ENCODE data around the gene RBP2.

Gene RBP2

DNA sequence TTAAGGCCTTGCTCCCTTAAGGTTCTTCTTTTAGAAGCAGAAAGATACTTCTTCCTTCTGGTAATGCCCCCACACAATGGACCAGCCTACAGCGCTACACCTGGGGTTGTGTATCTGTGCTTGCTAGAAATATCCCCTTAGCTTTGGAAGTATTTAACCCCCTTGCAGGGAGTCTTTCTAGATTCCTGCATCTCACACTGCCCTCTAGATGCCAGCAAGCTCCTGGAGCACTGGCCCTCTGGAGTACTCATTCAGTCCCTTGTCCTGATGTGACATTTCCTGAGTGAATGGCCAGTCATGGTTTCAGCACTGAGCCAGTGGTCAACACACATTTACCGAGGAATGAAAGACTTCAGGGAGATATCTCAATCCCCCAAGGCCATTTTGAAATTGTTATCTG, 30.4 kb upstream of the RBP2 start:
- H3K9me3 ChIP-seq (ENCODE audit: control extremely low read depth in 1 of 5, control insufficient read depth in 4 of 5, insufficient read depth in 2 of 5, low read depth in 1 of 5, low read length in 4 of 5), result no peaks in the 10 kb centered on the region
- no peak overlapping the region for H3K4me3 ChIP-seq (ENCODE audit: control insufficient read depth in 1 of 7, extremely low read depth in 1 of 7, insufficient read depth in 4 of 7, low read depth in 2 of 7, low read length in 6 of 7)
- H3K4me1 ChIP-seq (ENCODE audit: control extremely low read depth in 1 of 4, control insufficient read depth in 4 of 4, insufficient read depth in 4 of 4, low read length in 3 of 4), result no peaks in the 10 kb centered on the region
- no peak for DNase-seq
- ChIA-PET CTCF (no interaction called here), POLR2A (no interaction called here)
- H3K27me3 ChIP-seq (replicated peaks in 2 of 5; ENCODE audit: control insufficient read depth in 4 of 5, insufficient read depth in 5 of 5, low read length in 4 of 5), result peaks cover 0 to 4% (median 0%) of the 10 kb centered on the region in 5 experiments
- H3K36me3 ChIP-seq (ENCODE audit: control insufficient read depth in 4 of 4, insufficient read depth in 4 of 4, low read length in 3 of 4), result no peaks in the 10 kb centered on the region
- no CpG with 5 or more reads among the region's 2 CpGs for WGBS (ENCODE audit: insufficient coverage)
- H3K27ac ChIP-seq (ENCODE audit: insufficient read depth in 1 of 2, low read depth in 1 of 2, low read length in 2 of 2, poor library complexity in 1 of 2, severe bottlenecking in 2 of 2), result no peak overlapping the region

DNA sequence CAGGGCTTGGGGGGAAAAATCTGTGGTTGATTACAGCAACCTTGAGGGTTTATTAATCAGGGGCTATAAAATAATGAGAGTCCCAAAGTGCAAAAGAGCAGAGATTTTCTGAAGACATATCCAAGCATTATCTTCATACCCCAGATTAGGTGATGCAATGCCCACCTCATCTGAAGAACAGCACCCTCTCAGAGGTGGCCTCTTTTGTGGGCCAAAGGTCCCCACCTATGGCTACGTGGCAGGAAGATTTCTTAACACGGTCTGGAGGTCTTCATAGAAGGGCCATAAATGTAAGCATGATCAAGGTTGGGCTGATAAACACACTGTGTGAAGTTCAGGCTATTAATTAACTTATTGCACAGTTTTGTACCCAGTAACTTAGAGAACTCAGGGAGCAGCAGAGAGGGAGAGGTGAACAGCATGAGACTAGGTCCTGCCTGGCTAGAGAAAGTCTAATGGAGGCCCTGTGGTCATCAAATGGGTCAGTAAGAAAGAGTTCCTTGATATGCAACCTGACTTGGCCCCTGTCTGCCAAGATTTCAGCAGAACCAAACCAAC, 29.6 kb upstream of the RBP2 start:
- Histone ChIP-seq H3K27me3 (replicated peaks in 2 of 5; ENCODE audit: control insufficient read depth in 4 of 5, insufficient read depth in 5 of 5, low read length in 4 of 5) (peaks cover 0 to 4% (median 0%) of the 10 kb centered on the region in 5 experiments), H3K9me3 (ENCODE audit: control extremely low read depth in 1 of 5, control insufficient read depth in 4 of 5, insufficient read depth in 2 of 5, low read depth in 1 of 5, low read length in 4 of 5) (no peaks in the 10 kb centered on the region), H3K4me1 (ENCODE audit: control extremely low read depth in 1 of 4, control insufficient read depth in 4 of 4, insufficient read depth in 4 of 4, low read length in 3 of 4) (no peaks in the 10 kb centered on the region), H3K4me3 (ENCODE audit: control insufficient read depth in 1 of 7, extremely low read depth in 1 of 7, insufficient read depth in 4 of 7, low read depth in 2 of 7, low read length in 6 of 7) (no peak overlapping the region), H3K27ac (ENCODE audit: insufficient read depth in 1 of 2, low read depth in 1 of 2, low read length in 2 of 2, poor library complexity in 1 of 2, severe bottlenecking in 2 of 2) (no peak overlapping the region), H3K36me3 (ENCODE audit: control insufficient read depth in 4 of 4, insufficient read depth in 4 of 4, low read length in 3 of 4) (no peaks in the 10 kb centered on the region)
- WGBS (ENCODE audit: insufficient coverage), result 100% methylated on average over 2 of the region's 2 CpGs
- ChIA-PET POLR2A (no interaction called here), CTCF (no interaction called here)
- DNase-seq, result no peak

DNA sequence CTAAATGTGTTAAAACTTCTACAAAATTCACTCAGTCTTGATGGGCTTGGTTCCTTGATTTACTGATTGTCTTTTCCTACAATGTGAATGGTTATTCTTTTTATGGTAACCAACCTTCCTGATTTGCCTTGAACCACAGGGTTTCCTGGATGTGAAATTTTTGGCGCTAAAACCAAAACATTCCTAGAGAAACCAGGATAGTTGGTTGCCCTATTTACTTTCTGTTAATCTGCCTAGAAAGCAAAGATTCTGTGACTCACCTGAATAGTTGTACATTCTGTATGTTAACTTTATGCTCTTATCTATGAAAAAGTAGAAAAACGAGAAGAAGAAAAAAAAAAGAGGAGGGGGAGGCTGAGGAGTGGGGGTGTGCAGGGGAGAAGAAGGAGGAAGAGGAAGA, 23.2 kb upstream of the RBP2 start:
- Histone ChIP-seq H3K27me3 (replicated peaks in 2 of 5; ENCODE audit: control insufficient read depth in 4 of 5, insufficient read depth in 5 of 5, low read length in 4 of 5) (no peaks in the 10 kb centered on the region), H3K4me3 (ENCODE audit: control insufficient read depth in 1 of 7, extremely low read depth in 1 of 7, insufficient read depth in 4 of 7, low read depth in 2 of 7, low read length in 6 of 7) (no peak overlapping the region), H3K36me3 (ENCODE audit: control insufficient read depth in 4 of 4, insufficient read depth in 4 of 4, low read length in 3 of 4) (no peaks in the 10 kb centered on the region), H3K4me1 (ENCODE audit: control extremely low read depth in 1 of 4, control insufficient read depth in 4 of 4, insufficient read depth in 4 of 4, low read length in 3 of 4) (no peaks in the 10 kb centered on the region), H3K9me3 (ENCODE audit: control extremely low read depth in 1 of 5, control insufficient read depth in 4 of 5, insufficient read depth in 2 of 5, low read depth in 1 of 5, low read length in 4 of 5) (peaks cover 0 to 11% (median 1%) of the 10 kb centered on the region in 5 experiments), H3K27ac (ENCODE audit: insufficient read depth in 1 of 2, low read depth in 1 of 2, low read length in 2 of 2, poor library complexity in 1 of 2, severe bottlenecking in 2 of 2) (no peak overlapping the region)
- no peak for DNase-seq
- ChIA-PET POLR2A (no interaction called here), CTCF (interaction anchor here (1.5 kb wide), 1 partner anchor 50 kb away, joined by 5 read pairs; no protein-coding TSS in a partner anchor)
- WGBS (ENCODE audit: insufficient coverage), result 100% methylated on average over 1 of the region's 2 CpGs

DNA sequence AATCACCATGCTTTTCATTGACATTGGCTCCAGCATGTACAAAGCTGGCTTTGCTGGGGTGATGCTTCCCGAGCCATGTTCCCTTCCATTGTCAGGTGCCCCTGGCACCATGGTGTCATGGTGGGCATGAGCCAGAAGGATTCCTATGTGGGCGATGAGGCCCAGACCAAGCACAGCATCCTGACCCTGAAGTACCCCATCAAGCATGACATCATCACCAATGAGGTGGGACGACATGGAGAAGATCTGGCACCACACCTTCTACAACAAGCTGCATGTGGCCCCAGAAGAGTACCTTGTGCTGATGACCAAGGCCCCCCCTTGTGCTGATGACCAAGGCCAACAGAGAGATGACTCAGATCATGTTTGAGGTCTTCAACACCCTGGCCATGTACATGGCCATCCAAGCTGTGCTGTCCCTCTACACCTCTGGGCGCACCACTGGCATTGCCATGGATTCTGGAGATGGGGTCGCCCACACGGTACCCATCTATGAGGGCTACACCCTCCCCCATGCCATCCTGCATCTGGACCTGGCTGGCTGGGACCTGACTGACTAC, 17.6 kb upstream of the RBP2 start:
- Histone ChIP-seq H3K9me3 (ENCODE audit: control extremely low read depth in 1 of 5, control insufficient read depth in 4 of 5, insufficient read depth in 2 of 5, low read depth in 1 of 5, low read length in 4 of 5) (peaks cover 1 to 25% (median 9%) of the 10 kb centered on the region in 5 experiments), H3K4me3 (ENCODE audit: control insufficient read depth in 1 of 7, extremely low read depth in 1 of 7, insufficient read depth in 4 of 7, low read depth in 2 of 7, low read length in 6 of 7) (no peak overlapping the region), H3K4me1 (ENCODE audit: control extremely low read depth in 1 of 4, control insufficient read depth in 4 of 4, insufficient read depth in 4 of 4, low read length in 3 of 4) (no peaks in the 10 kb centered on the region), H3K36me3 (ENCODE audit: control insufficient read depth in 4 of 4, insufficient read depth in 4 of 4, low read length in 3 of 4) (no peaks in the 10 kb centered on the region), H3K27ac (ENCODE audit: insufficient read depth in 1 of 2, low read depth in 1 of 2, low read length in 2 of 2, poor library complexity in 1 of 2, severe bottlenecking in 2 of 2) (no peak overlapping the region), H3K27me3 (replicated peaks in 2 of 5; ENCODE audit: control insufficient read depth in 4 of 5, insufficient read depth in 5 of 5, low read length in 4 of 5) (no peaks in the 10 kb centered on the region)
- ChIA-PET POLR2A (no interaction called here), CTCF (no interaction called here)
- 100% methylated on average over 5 of the region's 6 CpGs for WGBS (ENCODE audit: insufficient coverage)
- DNase-seq, result no peak

DNA sequence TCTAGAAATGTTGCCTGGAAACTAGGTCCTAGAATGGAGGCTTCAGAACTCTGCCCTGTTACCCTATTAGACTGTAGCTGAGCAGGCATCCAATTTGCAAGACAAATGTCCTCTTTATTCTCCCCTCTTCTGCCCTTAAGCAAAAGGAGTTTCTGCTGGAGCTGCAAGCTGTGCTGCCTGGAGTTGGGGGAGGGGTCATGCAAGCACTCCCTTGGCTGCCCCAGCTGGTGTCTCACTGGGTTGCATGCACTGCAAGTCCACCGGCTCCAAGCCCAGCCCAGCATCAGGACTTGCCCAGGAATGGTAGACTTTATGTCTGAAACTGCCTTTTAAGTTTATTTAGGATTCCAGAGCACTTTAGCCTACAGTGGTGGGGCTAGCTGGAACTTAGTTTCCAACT, 15.7 kb upstream of the RBP2 start:
- Histone ChIP-seq H3K27ac (ENCODE audit: insufficient read depth in 1 of 2, low read depth in 1 of 2, low read length in 2 of 2, poor library complexity in 1 of 2, severe bottlenecking in 2 of 2) (no peak overlapping the region), H3K27me3 (replicated peaks in 2 of 5; ENCODE audit: control insufficient read depth in 4 of 5, insufficient read depth in 5 of 5, low read length in 4 of 5) (no peaks in the 10 kb centered on the region), H3K36me3 (ENCODE audit: control insufficient read depth in 4 of 4, insufficient read depth in 4 of 4, low read length in 3 of 4) (no peaks in the 10 kb centered on the region), H3K4me1 (ENCODE audit: control extremely low read depth in 1 of 4, control insufficient read depth in 4 of 4, insufficient read depth in 4 of 4, low read length in 3 of 4) (no peaks in the 10 kb centered on the region), H3K4me3 (ENCODE audit: control insufficient read depth in 1 of 7, extremely low read depth in 1 of 7, insufficient read depth in 4 of 7, low read depth in 2 of 7, low read length in 6 of 7) (no peak overlapping the region), H3K9me3 (ENCODE audit: control extremely low read depth in 1 of 5, control insufficient read depth in 4 of 5, insufficient read depth in 2 of 5, low read depth in 1 of 5, low read length in 4 of 5) (peaks cover 1 to 29% (median 9%) of the 10 kb centered on the region in 5 experiments)
- ChIA-PET CTCF (no interaction called here), POLR2A (no interaction called here)
- 83% methylated on average over 1 of the region's 1 CpG for WGBS (ENCODE audit: insufficient coverage)
- DNase-seq, result no peak

DNA sequence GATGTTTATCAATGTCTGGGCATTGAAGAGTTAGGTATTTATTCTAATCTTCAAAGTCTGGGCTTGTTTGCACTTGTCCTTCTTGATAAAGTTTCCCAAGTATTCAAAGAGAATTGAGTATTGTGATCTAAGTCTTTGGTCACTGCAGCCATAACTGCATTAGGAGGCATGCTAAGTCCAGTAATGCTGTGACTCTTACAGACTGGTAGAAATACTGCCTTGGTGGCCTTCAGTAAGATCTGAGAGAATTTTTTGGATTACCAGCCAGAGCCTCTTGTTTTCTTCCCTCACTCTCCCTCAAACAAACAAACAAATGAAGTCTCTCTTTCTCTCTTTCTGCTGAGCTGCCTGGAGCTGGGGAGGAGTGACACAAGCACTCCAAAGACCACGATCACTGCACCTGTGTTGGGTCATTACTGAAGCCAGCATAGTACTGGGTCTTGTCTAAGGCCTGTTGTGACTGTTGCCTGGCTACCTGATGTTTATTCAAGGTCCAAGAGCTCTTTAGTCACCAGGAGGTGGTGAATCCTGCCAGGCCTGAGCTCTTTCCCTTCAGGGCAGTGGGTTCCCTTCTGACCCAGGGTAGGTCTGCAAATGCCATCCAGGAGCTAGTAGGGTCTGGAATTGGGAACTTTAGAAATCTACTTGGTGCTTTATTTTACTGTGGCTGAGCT, 14.8 kb upstream of the RBP2 start:
- H3K36me3 ChIP-seq (ENCODE audit: control insufficient read depth in 4 of 4, insufficient read depth in 4 of 4, low read length in 3 of 4), result no peaks in the 10 kb centered on the region
- POLR2A ChIA-PET, result interaction anchor here (0.6 kb wide), 1 partner anchor 69 kb away, joined by 3 read pairs; no protein-coding TSS in a partner anchor
- H3K4me3 ChIP-seq (ENCODE audit: control insufficient read depth in 1 of 7, extremely low read depth in 1 of 7, insufficient read depth in 4 of 7, low read depth in 2 of 7, low read length in 6 of 7), result no peak overlapping the region
- H3K27me3 ChIP-seq (replicated peaks in 2 of 5; ENCODE audit: control insufficient read depth in 4 of 5, insufficient read depth in 5 of 5, low read length in 4 of 5), result no peaks in the 10 kb centered on the region
- WGBS (ENCODE audit: insufficient coverage), result 100% methylated on average over 1 of the region's 1 CpG
- H3K4me1 ChIP-seq (ENCODE audit: control extremely low read depth in 1 of 4, control insufficient read depth in 4 of 4, insufficient read depth in 4 of 4, low read length in 3 of 4), result no peaks in the 10 kb centered on the region
- H3K27ac ChIP-seq (ENCODE audit: insufficient read depth in 1 of 2, low read depth in 1 of 2, low read length in 2 of 2, poor library complexity in 1 of 2, severe bottlenecking in 2 of 2), result no peak overlapping the region
- H3K9me3 ChIP-seq (ENCODE audit: control extremely low read depth in 1 of 5, control insufficient read depth in 4 of 5, insufficient read depth in 2 of 5, low read depth in 1 of 5, low read length in 4 of 5), result peaks cover 1 to 29% (median 9%) of the 10 kb centered on the region in 5 experiments
- CTCF ChIA-PET, result interaction anchor here (1.9 kb wide), 1 partner anchor 10 kb away, joined by 4 read pairs; no protein-coding TSS in a partner anchor
- DNase-seq, result no peak

DNA sequence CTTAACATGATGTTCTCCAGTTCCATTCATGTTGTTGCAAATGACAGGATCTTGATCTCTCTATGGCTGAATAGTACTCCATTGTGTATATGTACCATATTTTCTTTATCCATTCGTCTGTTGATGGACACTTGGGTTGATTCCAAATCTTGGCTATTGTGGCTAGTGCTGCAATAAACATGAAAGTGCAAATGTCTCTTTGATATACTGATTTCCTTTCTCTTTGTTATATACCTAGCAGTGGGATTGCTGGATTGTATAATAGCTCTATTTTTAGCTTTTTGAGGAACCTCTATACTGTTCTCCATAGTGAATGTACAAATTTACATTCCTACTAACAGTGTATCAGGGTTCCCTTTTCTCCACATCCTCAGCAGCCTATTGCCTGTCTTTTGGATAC, 5.9 kb upstream of the RBP2 start:
- no peaks in the 10 kb centered on the region for H3K27me3 ChIP-seq (replicated peaks in 2 of 5; ENCODE audit: control insufficient read depth in 4 of 5, insufficient read depth in 5 of 5, low read length in 4 of 5)
- DNase-seq, result no peak
- no peak overlapping the region for H3K27ac ChIP-seq (ENCODE audit: insufficient read depth in 1 of 2, low read depth in 1 of 2, low read length in 2 of 2, poor library complexity in 1 of 2, severe bottlenecking in 2 of 2)
- H3K4me1 ChIP-seq (ENCODE audit: control extremely low read depth in 1 of 4, control insufficient read depth in 4 of 4, insufficient read depth in 4 of 4, low read length in 3 of 4), result no peaks in the 10 kb centered on the region
- H3K36me3 ChIP-seq (ENCODE audit: control insufficient read depth in 4 of 4, insufficient read depth in 4 of 4, low read length in 3 of 4), result no peaks in the 10 kb centered on the region
- no peaks in the 10 kb centered on the region for H3K9me3 ChIP-seq (ENCODE audit: control extremely low read depth in 1 of 5, control insufficient read depth in 4 of 5, insufficient read depth in 2 of 5, low read depth in 1 of 5, low read length in 4 of 5)
- CTCF ChIA-PET, result interaction anchor here (1.5 kb wide), 1 partner anchor 8 kb away, joined by 4 read pairs; no protein-coding TSS in a partner anchor
- POLR2A ChIA-PET, result no interaction called here
- no CpG with 5 or more reads among the region's 1 CpG for WGBS (ENCODE audit: insufficient coverage)
- H3K4me3 ChIP-seq (ENCODE audit: control insufficient read depth in 1 of 7, extremely low read depth in 1 of 7, insufficient read depth in 4 of 7, low read depth in 2 of 7, low read length in 6 of 7), result no peak overlapping the region
